ENCODE measurements around the gene OOEP.

OOEP gene

GRCh38 chr6:73340048-73340447 is 29.6 kb downstream of the OOEP start:
- Histone ChIP-seq H3K27me3 (ENCODE audit: low read length) (no peaks in the 10 kb centered on the region), H3K9me3 (ENCODE audit: insufficient read depth, low read length) (no peaks in the 10 kb centered on the region), H3K27ac (ENCODE audit: low read depth, low read length) (no peak overlapping the region), H3F3A (ENCODE audit: insufficient read depth) (no peaks in the 10 kb centered on the region), H4K20me1 (ENCODE audit: low read depth, low read length) (no peaks in the 10 kb centered on the region), H3K9me2 (replicated peaks; ENCODE audit: insufficient read depth, low read length) (no peaks in the 10 kb centered on the region), H3K9ac (ENCODE audit: low read length) (no peak overlapping the region), H3K4me3 (ENCODE audit: insufficient read depth, low read length, poor library complexity, severe bottlenecking) (no peak overlapping the region), H3K36me3 (ENCODE audit: low read length) (no peaks in the 10 kb centered on the region), H2AFZ (ENCODE audit: low read depth, low read length, severe bottlenecking) (no peak overlapping the region), H3K4me2 (ENCODE audit: low read depth, low read length, poor library complexity, severe bottlenecking) (no peak overlapping the region), H3K79me2 (ENCODE audit: insufficient read depth, low read length) (no peaks in the 10 kb centered on the region)
- no peak for TF ChIP-seq EZH2phosphoT487 (conservative IDR thresholded peaks at IDR 0.05; ENCODE audit: low read length)
- TF ChIP-seq CTCF (IDR thresholded peaks at IDR 0.05; ENCODE audit: insufficient read depth, low read length, poor library complexity, severe bottlenecking), result no peak

GRCh38 chr6:73339340-73339739 is 30.4 kb downstream of the OOEP start:
- Histone ChIP-seq H3K79me2 (ENCODE audit: insufficient read depth, low read length) (no peaks in the 10 kb centered on the region), H2AFZ (ENCODE audit: low read depth, low read length, severe bottlenecking) (no peak overlapping the region), H3K36me3 (ENCODE audit: low read length) (no peaks in the 10 kb centered on the region), H3K9ac (ENCODE audit: low read length) (no peak overlapping the region), H3F3A (ENCODE audit: insufficient read depth) (no peaks in the 10 kb centered on the region), H3K4me3 (ENCODE audit: insufficient read depth, low read length, poor library complexity, severe bottlenecking) (no peak overlapping the region), H4K20me1 (ENCODE audit: low read depth, low read length) (no peaks in the 10 kb centered on the region), H3K4me2 (ENCODE audit: low read depth, low read length, poor library complexity, severe bottlenecking) (no peak overlapping the region), H3K9me3 (ENCODE audit: insufficient read depth, low read length) (no peaks in the 10 kb centered on the region), H3K27me3 (ENCODE audit: low read length) (no peaks in the 10 kb centered on the region), H3K9me2 (replicated peaks; ENCODE audit: insufficient read depth, low read length) (no peaks in the 10 kb centered on the region), H3K27ac (ENCODE audit: low read depth, low read length) (no peak overlapping the region)
- TF ChIP-seq EZH2phosphoT487 (conservative IDR thresholded peaks at IDR 0.05; ENCODE audit: low read length) (no peak), CTCF (IDR thresholded peaks at IDR 0.05; ENCODE audit: insufficient read depth, low read length, poor library complexity, severe bottlenecking) (no peak)

GRCh38 chr6:73329201-73329600 is 40.5 kb downstream of the OOEP start:
- Histone ChIP-seq H3K9ac (ENCODE audit: low read length) (no peak overlapping the region), H3K4me2 (ENCODE audit: low read depth, low read length, poor library complexity, severe bottlenecking) (no peak overlapping the region), H3K4me3 (ENCODE audit: insufficient read depth, low read length, poor library complexity, severe bottlenecking) (no peak overlapping the region), H3K9me2 (replicated peaks; ENCODE audit: insufficient read depth, low read length) (no peaks in the 10 kb centered on the region), H3K36me3 (ENCODE audit: low read length) (no peaks in the 10 kb centered on the region), H3K9me3 (ENCODE audit: insufficient read depth, low read length) (no peaks in the 10 kb centered on the region), H2AFZ (ENCODE audit: low read depth, low read length, severe bottlenecking) (no peak overlapping the region), H3K27me3 (ENCODE audit: low read length) (no peaks in the 10 kb centered on the region), H3F3A (ENCODE audit: insufficient read depth) (no peaks in the 10 kb centered on the region), H4K20me1 (ENCODE audit: low read depth, low read length) (no peaks in the 10 kb centered on the region), H3K27ac (ENCODE audit: low read depth, low read length) (no peak overlapping the region), H3K79me2 (ENCODE audit: insufficient read depth, low read length) (no peaks in the 10 kb centered on the region)
- TF ChIP-seq CTCF (IDR thresholded peaks at IDR 0.05; ENCODE audit: insufficient read depth, low read length, poor library complexity, severe bottlenecking) (no peak), EZH2phosphoT487 (conservative IDR thresholded peaks at IDR 0.05; ENCODE audit: low read length) (no peak)
